ENCODE data around the gene PGM2L1.

PGM2L1 gene

DNA sequence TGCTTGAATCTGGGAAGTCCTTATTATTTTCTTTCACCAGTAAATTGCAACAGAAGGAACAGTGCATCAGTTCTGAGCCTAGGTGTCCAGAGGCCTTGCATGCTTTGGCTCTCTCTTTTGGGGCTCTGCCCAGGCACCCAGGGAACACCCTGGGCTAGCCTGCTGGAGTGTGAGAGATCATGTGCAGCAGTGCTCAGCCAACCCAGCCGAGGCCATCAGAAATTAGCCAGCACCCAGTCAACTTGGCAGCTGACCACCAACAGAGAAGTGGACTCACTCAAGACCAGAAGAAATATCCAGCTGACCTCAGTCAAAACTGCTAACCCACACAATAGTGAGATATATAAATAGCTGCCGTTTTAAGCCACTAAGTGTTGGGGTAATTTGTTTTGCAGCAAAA is 75.6 kb downstream of the PGM2L1 start:
- no peak for TF ChIP-seq EZH2phosphoT487 (IDR thresholded peaks at IDR 0.05; ENCODE audit: low read depth)
- TF ChIP-seq, protein P1, sequence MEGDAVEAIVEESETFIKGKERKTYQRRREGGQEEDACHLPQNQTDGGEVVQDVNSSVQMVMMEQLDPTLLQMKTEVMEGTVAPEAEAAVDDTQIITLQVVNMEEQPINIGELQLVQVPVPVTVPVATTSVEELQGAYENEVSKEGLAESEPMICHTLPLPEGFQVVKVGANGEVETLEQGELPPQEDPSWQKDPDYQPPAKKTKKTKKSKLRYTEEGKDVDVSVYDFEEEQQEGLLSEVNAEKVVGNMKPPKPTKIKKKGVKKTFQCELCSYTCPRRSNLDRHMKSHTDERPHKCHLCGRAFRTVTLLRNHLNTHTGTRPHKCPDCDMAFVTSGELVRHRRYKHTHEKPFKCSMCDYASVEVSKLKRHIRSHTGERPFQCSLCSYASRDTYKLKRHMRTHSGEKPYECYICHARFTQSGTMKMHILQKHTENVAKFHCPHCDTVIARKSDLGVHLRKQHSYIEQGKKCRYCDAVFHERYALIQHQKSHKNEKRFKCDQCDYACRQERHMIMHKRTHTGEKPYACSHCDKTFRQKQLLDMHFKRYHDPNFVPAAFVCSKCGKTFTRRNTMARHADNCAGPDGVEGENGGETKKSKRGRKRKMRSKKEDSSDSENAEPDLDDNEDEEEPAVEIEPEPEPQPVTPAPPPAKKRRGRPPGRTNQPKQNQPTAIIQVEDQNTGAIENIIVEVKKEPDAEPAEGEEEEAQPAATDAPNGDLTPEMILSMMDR (IDR thresholded peaks at IDR 0.05; ENCODE audit: low read depth, low read length): no peak
- H3K9ac ChIP-seq (ENCODE audit: low read length): no peak overlapping the region
- H3K79me2 ChIP-seq (ENCODE audit: low read length): no peaks in the 10 kb centered on the region
- H2AFZ ChIP-seq (ENCODE audit: low read depth, low read length): no peak overlapping the region
- H3K27ac ChIP-seq (ENCODE audit: low read length): no peak overlapping the region
- no peaks in the 10 kb centered on the region for H3K36me3 ChIP-seq (replicated peaks; ENCODE audit: low read depth, low read length)
- H3K4me1 ChIP-seq (ENCODE audit: low read length): peaks cover 8% of the 10 kb centered on the region
- no peaks in the 10 kb centered on the region for H3K9me3 ChIP-seq (ENCODE audit: insufficient read depth, low read length)
- no peaks in the 10 kb centered on the region for H4K20me1 ChIP-seq (ENCODE audit: insufficient read depth, low read length)
- H3K4me2 ChIP-seq (ENCODE audit: low read length): no peak overlapping the region
- H3K27me3 ChIP-seq (ENCODE audit: low read depth, low read length): no peaks in the 10 kb centered on the region
- no peak overlapping the region for H3K4me3 ChIP-seq (ENCODE audit: low read length)

DNA sequence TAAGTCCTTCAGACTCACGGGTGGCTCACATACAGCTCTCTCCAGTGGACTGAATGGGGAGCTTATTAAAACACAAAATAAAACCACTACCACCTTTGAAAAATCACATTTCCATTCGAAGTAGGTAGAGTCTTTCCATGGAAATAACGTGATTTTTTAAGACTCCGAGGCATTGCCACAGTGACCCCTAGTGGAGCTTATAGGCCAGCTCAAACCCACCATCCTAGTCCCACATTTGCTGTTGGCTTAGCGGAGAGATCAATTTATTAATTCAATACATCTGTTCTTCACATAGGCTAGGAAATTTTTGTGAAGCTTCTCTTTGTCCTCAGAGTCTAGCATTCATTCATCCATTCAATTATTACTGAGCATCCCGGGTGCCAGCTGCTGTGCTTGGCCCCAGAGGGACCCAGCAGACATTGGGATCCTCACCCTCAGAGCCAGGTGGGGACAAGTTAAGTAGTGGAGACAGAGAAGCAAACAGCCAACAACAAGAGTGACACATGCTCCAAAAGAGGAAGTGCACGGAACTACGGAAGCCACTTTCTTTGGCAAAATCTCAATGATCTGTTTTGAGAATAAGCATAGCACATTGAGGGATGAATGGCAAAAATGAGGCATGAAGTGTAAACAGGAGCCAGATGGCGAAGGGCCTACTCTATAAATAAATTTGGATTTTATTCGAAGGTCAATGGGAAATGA is 76.6 kb downstream of the PGM2L1 start:
- Histone ChIP-seq H3K4me2 (ENCODE audit: low read length) (peak overlapping the region; percentile 47), H3K9me3 (ENCODE audit: insufficient read depth, low read length) (peaks cover 5% of the 10 kb centered on the region), H2AFZ (ENCODE audit: low read depth, low read length) (peak overlapping the region; percentile 91), H4K20me1 (ENCODE audit: insufficient read depth, low read length) (no peaks in the 10 kb centered on the region), H3K4me3 (ENCODE audit: low read length) (peak overlapping the region; percentile 8), H3K27ac (ENCODE audit: low read length) (no peak overlapping the region), H3K4me1 (ENCODE audit: low read length) (peaks cover 8% of the 10 kb centered on the region), H3K36me3 (replicated peaks; ENCODE audit: low read depth, low read length) (no peaks in the 10 kb centered on the region), H3K27me3 (ENCODE audit: low read depth, low read length) (0 out of 2 replicates have a peak, but pooled peaks cover 4% of the 10 kb centered on the region), H3K9ac (ENCODE audit: low read length) (0 out of 2 replicates have a peak overlapping the region, but pooled peaks have one; percentile 6), H3K79me2 (ENCODE audit: low read length) (no peaks in the 10 kb centered on the region)
- TF ChIP-seq, protein P1 (IDR thresholded peaks at IDR 0.05; ENCODE audit: low read depth, low read length): peak; percentile 93
- TF ChIP-seq EZH2phosphoT487 (IDR thresholded peaks at IDR 0.05; ENCODE audit: low read depth): no peak

GRCh38 chr11:74320538-74320937 is 77.7 kb downstream of the PGM2L1 start:
- no peaks in the 10 kb centered on the region for H3K79me2 ChIP-seq (ENCODE audit: low read length)
- peaks cover 8% of the 10 kb centered on the region for H3K4me1 ChIP-seq (ENCODE audit: low read length)
- H3K36me3 ChIP-seq (replicated peaks; ENCODE audit: low read depth, low read length): no peaks in the 10 kb centered on the region
- TF ChIP-seq, protein P1 (IDR thresholded peaks at IDR 0.05; ENCODE audit: low read depth, low read length): no peak
- no peak for TF ChIP-seq EZH2phosphoT487 (IDR thresholded peaks at IDR 0.05; ENCODE audit: low read depth)
- no peak overlapping the region for H2AFZ ChIP-seq (ENCODE audit: low read depth, low read length)
- H3K27me3 ChIP-seq (ENCODE audit: low read depth, low read length): 0 out of 2 replicates have a peak, but pooled peaks cover 8% of the 10 kb centered on the region
- H3K4me2 ChIP-seq (ENCODE audit: low read length): no peak overlapping the region
- H3K27ac ChIP-seq (ENCODE audit: low read length): no peak overlapping the region
- H3K9ac ChIP-seq (ENCODE audit: low read length): no peak overlapping the region
- H4K20me1 ChIP-seq (ENCODE audit: insufficient read depth, low read length): no peaks in the 10 kb centered on the region
- H3K9me3 ChIP-seq (ENCODE audit: insufficient read depth, low read length): peaks cover 8% of the 10 kb centered on the region
- H3K4me3 ChIP-seq (ENCODE audit: low read length): no peak overlapping the region

GRCh38 chr11:74319139-74319816 is 79.0 kb downstream of the PGM2L1 start:
- Histone ChIP-seq H3K4me3 (ENCODE audit: low read length) (no peak overlapping the region), H3K79me2 (ENCODE audit: low read length) (no peaks in the 10 kb centered on the region), H2AFZ (ENCODE audit: low read depth, low read length) (no peak overlapping the region), H4K20me1 (ENCODE audit: insufficient read depth, low read length) (no peaks in the 10 kb centered on the region), H3K27ac (ENCODE audit: low read length) (no peak overlapping the region), H3K9me3 (ENCODE audit: insufficient read depth, low read length) (peaks cover 8% of the 10 kb centered on the region), H3K4me2 (ENCODE audit: low read length) (no peak overlapping the region), H3K4me1 (ENCODE audit: low read length) (peaks cover 8% of the 10 kb centered on the region), H3K36me3 (replicated peaks; ENCODE audit: low read depth, low read length) (no peaks in the 10 kb centered on the region), H3K27me3 (ENCODE audit: low read depth, low read length) (peaks cover 11% of the 10 kb centered on the region), H3K9ac (ENCODE audit: low read length) (no peak overlapping the region)
- TF ChIP-seq EZH2phosphoT487 (IDR thresholded peaks at IDR 0.05; ENCODE audit: low read depth): no peak
